RWPE1 (cell line): ENCODE results near the gene PDSS2.

Experiments used
- CTCF ChIA-PET: fragments of 350-600 bp; sonication (Branson Sonifier 250); formaldehyde crosslinking; extraction: SDS; loops from one replicate; lab custom pipeline; 2021; lab: Yijun Ruan, JAX
- POLR2A ChIA-PET: fragments of 400-600 bp; formaldehyde crosslinking; extraction: SDS; loops from one replicate; lab custom pipeline; 2020; ENCODE audit warnings: antibody characterized with exemption; ENCODE audit not compliant: low non-redundant PET; lab: Yijun Ruan, JAX
- DNase-seq: peaks from one replicate; pipeline ENCODE4 v3.0.0; 2012; ENCODE audit warnings: low spot score
- H3K27ac ChIP-seq: fragments of 450-650 bp; 2 replicates; pipeline ENCODE4 v1.5.1; 2017
- TF ChIP-seq, protein P1 (sequence below): fragments of 450-650 bp; conservative IDR thresholded peaks from 2 replicates; pipeline ENCODE4 v1.5.1; 2017; ENCODE audit warnings: low read depth, mild to moderate bottlenecking

PDSS2 gene

DNA sequence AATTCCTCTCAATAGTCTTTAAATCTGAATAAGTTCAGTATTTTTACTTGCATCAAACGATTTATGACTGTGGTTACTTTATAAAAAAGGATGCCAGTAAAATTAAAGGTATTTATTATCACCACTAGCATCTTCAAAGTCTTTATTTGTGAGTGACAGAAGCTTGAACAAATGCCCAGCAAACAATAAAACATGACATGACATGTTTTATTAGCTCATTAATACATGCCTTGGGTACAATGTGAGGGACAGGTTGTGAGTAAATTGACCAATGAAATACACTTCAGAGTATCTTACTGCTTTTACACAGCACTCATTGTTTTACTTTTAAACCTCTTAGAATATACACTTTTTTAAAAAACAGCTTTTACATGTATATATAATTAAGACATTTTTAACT is 230.6 kb downstream of the PDSS2 start:
- ChIA-PET POLR2A (no interaction called here), CTCF (no interaction called here)
- peak overlapping the region; percentile 32; the same call in 1 of the 2 replicates for H3K27ac ChIP-seq
- TF ChIP-seq, protein P1, sequence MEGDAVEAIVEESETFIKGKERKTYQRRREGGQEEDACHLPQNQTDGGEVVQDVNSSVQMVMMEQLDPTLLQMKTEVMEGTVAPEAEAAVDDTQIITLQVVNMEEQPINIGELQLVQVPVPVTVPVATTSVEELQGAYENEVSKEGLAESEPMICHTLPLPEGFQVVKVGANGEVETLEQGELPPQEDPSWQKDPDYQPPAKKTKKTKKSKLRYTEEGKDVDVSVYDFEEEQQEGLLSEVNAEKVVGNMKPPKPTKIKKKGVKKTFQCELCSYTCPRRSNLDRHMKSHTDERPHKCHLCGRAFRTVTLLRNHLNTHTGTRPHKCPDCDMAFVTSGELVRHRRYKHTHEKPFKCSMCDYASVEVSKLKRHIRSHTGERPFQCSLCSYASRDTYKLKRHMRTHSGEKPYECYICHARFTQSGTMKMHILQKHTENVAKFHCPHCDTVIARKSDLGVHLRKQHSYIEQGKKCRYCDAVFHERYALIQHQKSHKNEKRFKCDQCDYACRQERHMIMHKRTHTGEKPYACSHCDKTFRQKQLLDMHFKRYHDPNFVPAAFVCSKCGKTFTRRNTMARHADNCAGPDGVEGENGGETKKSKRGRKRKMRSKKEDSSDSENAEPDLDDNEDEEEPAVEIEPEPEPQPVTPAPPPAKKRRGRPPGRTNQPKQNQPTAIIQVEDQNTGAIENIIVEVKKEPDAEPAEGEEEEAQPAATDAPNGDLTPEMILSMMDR: no peak
- peak; percentile 25 for DNase-seq

- no peak for DNase-seq
- CTCF ChIA-PET: interaction anchor here (0.7 kb wide), 1 partner anchor 270 kb away, joined by 3 read pairs; no protein-coding TSS in a partner anchor
- H3K27ac ChIP-seq: no peak overlapping the region
- POLR2A ChIA-PET: no interaction called here
- TF ChIP-seq, protein P1: no peak
Observed at GRCh38 chr6:107221519-107221918, 237.8 kb downstream of the PDSS2 start.

DNA sequence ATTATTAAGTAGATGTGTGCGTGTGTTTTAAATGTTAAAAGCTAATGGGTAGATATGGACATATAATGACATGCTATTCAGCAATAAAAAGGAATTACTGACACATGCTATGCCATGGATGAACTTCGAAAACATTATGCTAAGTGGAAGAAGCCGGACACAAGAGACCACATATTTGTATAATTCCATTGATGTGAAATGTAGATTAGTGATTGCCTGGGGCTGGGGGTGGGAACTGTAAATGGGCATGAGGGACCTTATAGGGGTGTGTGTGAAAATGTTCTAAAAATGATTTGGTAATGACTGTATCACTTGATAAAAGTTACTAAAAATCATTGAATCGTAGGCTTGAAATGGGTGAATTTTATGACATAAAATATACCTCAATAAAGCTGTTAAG is 239.5 kb downstream of the PDSS2 start:
- no peak overlapping the region for H3K27ac ChIP-seq
- POLR2A ChIA-PET: no interaction called here
- TF ChIP-seq, protein P1: no peak
- CTCF ChIA-PET: interaction anchor here (0.6 to 0.7 kb wide), 3 partner anchors 21 to 840 kb away, joined by 3 to 4 read pairs (median 3); no protein-coding TSS in a partner anchor
- DNase-seq: no peak

- DNase-seq: no peak
- H3K27ac ChIP-seq: no peak overlapping the region
- ChIA-PET CTCF (no interaction called here), POLR2A (no interaction called here)
- TF ChIP-seq, protein P1: no peak
Observed at GRCh38 chr6:107218142-107218541, 241.2 kb downstream of the PDSS2 start.

DNA sequence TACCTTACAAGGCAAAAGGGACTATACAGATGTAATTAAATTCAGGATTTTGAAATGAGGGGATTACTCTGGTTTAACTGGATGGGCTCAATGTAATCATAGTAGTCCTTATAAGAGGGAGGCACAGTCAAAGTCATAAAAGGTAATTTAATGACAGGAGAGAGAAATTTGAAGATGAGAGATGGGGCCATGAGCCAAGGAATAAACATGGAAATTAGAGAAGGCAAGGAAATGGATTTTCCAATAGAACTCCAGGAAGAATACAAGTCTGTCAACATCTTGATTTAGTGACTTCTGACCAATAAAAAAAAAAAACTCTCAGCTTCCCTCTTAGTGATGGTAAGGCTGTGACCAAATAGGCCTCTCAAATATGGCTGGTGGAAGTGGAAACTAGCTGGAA is 242.1 kb downstream of the PDSS2 start:
- CTCF ChIA-PET: no interaction called here

DNA sequence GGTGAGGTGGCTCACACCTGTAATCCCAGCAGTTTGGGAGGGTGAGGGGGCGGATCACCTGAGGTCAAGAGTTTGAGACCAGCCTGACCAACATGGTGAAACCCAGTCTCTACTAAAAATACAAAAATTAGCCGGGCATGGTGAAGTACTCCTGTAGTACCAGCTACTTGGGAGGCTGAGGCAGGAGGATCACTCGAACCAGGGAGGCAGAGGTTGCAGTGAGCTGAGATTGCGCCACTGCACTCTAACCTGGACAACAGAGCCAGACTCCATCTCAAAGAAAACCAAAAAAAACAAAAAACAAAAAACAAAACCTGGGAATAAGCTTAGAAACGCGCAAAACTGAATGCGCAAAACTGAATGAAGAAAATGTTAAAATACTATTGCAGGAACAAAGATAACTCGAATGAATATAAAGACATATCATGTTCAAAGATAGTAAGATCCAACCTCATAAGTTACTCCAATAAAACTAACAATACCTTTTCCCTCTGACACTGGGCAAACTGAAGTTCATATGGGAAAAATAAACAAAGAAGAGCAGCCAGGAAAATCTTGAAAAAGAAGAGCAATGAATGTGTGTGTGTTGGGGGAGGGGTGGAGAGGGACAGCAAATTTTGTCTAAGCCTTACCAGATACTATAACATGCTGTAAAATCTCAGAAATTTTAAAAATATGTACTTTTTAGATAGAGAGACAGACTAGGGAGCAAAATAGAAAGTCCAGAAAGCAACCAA is 243.0 kb downstream of the PDSS2 start:
- DNase-seq: no peak
- TF ChIP-seq, protein P1: no peak
- CTCF ChIA-PET: no interaction called here
- H3K27ac ChIP-seq: no peak overlapping the region
- POLR2A ChIA-PET: no interaction called here

More for the DNA sequence above, 242.1 kb downstream of the PDSS2 start:
- no peak overlapping the region for H3K27ac ChIP-seq
- TF ChIP-seq, protein P1: no peak
- POLR2A ChIA-PET: no interaction called here
- DNase-seq: no peak
